ENCODE data around the gene RPS6KA2.
A peak's percentile ranks its signal among the peaks of the same experiment; 100 is the strongest.

The RPS6KA2 gene

GRCh38 chr6:166460473-166461437 lies 166.3 kb downstream of the RPS6KA2 start:
- DNase-seq = peak; percentile 77

- no peak for DNase-seq
Measured at GRCh38 chr6:166459906-166460305, 167.1 kb downstream of the RPS6KA2 start.

- no peak for DNase-seq
Measured at GRCh38 chr6:166459272-166459671, 167.8 kb downstream of the RPS6KA2 start.

GRCh38 chr6:166456395-166457156 lies 170.5 kb downstream of the RPS6KA2 start:
- DNase-seq = peak; percentile 18

- DNase-seq = no peak
Measured at GRCh38 chr6:166454692-166455515, 172.1 kb downstream of the RPS6KA2 start.

GRCh38 chr6:166453651-166454050 lies 173.4 kb downstream of the RPS6KA2 start:
- no peak for DNase-seq

GRCh38 chr6:166450167-166450873 lies 176.7 kb downstream of the RPS6KA2 start:
- no peak for DNase-seq

GRCh38 chr6:166449641-166450040 lies 177.4 kb downstream of the RPS6KA2 start:
- no peak for DNase-seq

- no peak for DNase-seq
Measured at GRCh38 chr6:166449036-166449435, 178.0 kb downstream of the RPS6KA2 start.

GRCh38 chr6:166448432-166448831 lies 178.6 kb downstream of the RPS6KA2 start:
- DNase-seq = no peak

GRCh38 chr6:166446567-166447065 lies 180.4 kb downstream of the RPS6KA2 start:
- DNase-seq = no peak

GRCh38 chr6:166446146-166446545 lies 180.9 kb downstream of the RPS6KA2 start:
- DNase-seq = no peak

- no peak for DNase-seq
Measured at GRCh38 chr6:166444446-166444845, 182.6 kb downstream of the RPS6KA2 start.

GRCh38 chr6:166443166-166443565 lies 183.9 kb downstream of the RPS6KA2 start:
- DNase-seq = no peak

- DNase-seq = no peak
Measured at GRCh38 chr6:166442131-166442685, 184.8 kb downstream of the RPS6KA2 start.

- no peak for DNase-seq
Measured at GRCh38 chr6:166441325-166442078, 185.5 kb downstream of the RPS6KA2 start.

GRCh38 chr6:166440729-166441128 lies 186.3 kb downstream of the RPS6KA2 start:
- DNase-seq = no peak

GRCh38 chr6:166440106-166440505 lies 186.9 kb downstream of the RPS6KA2 start:
- DNase-seq = no peak

- no peak for DNase-seq
Measured at GRCh38 chr6:166439366-166440091, 187.5 kb downstream of the RPS6KA2 start.

GRCh38 chr6:166438211-166438861 lies 188.7 kb downstream of the RPS6KA2 start:
- no peak for DNase-seq
